ENCODE measurements around the gene DHFR. TPM values are rescaled to one million over a fixed set of nuclear protein-coding genes. Genes with fewer than 3 reads are reported as not detected.
A peak's percentile ranks its signal among the peaks of the same experiment; 100 is the strongest.

The DHFR gene
- total RNA-seq, 1 donor from 2014 or later, result 55.1 TPM

GRCh38 chr5:80688648-80689420 lies 34.1 kb upstream of the DHFR start:
- no peak for DNase-seq (ENCODE audit: extremely low spot score, unreplicated experiment)
- Mint-ChIP-seq H3K9me3 (no peaks in the 10 kb centered on the region), H3K4me3 (no peak overlapping the region), H3K4me1 (ENCODE audit: unreplicated experiment) (no peaks in the 10 kb centered on the region), H3K27me3 (no peaks in the 10 kb centered on the region), H3K27ac (no peak overlapping the region), H3K36me3 (peaks cover 11% of the 10 kb centered on the region)
- TF ChIP-seq CTCF (conservative IDR thresholded peaks at IDR 0.05), result no peak

DNA sequence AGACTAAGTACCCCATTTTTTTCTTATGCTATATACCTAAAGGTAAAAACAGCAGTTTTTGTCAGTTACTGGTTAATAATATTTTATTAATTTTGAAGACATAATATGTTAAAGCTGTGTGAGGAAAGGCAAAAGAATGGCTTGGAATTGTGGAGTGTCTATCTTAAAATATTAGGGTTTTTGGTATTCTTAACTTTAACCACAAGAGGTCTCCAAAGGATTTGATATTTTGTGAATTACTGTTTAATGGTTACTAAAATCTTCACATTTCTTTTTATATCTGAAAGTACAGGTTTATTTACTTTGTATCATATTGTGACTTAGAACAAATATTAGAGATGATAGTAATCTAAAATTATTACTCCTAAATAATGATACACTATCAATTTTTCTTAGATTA lies 32.0 kb upstream of the DHFR start:
- Mint-ChIP-seq H3K27me3 (no peaks in the 10 kb centered on the region), H3K4me1 (ENCODE audit: unreplicated experiment) (no peaks in the 10 kb centered on the region), H3K36me3 (peaks cover 22% of the 10 kb centered on the region), H3K9me3 (no peaks in the 10 kb centered on the region), H3K27ac (no peak overlapping the region), H3K4me3 (no peak overlapping the region)
- no peak for DNase-seq (ENCODE audit: extremely low spot score, unreplicated experiment)
- TF ChIP-seq CTCF (conservative IDR thresholded peaks at IDR 0.05), result peak; percentile 76

DNA sequence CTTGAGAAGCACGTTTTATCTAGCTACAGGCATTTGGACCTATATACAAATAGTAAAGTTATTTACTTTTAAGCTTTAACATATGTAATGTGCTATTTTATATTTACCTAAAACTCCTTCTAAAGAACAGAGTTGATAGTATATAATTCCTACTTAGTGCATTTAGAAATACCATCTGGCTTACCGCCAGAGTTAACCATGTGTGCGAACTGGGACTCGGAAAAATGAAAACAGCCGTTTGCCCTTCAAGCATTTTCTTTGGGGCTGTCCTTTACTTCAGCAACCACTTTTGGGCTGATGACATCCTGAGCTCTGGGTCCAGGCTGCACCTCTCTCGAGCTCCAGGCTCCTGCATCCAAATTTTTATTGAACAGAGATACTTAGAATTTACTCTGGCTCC lies 21.9 kb upstream of the DHFR start:
- no peak overlapping the region for H3K4me3 Mint-ChIP-seq
- no peaks in the 10 kb centered on the region for H3K4me1 Mint-ChIP-seq (ENCODE audit: unreplicated experiment)
- peaks cover 27% of the 10 kb centered on the region for H3K36me3 Mint-ChIP-seq
- no peak for TF ChIP-seq CTCF (conservative IDR thresholded peaks at IDR 0.05)
- no peak overlapping the region for H3K27ac Mint-ChIP-seq
- H3K27me3 Mint-ChIP-seq, result no peaks in the 10 kb centered on the region
- no peak for DNase-seq (ENCODE audit: extremely low spot score, unreplicated experiment)
- H3K9me3 Mint-ChIP-seq, result no peaks in the 10 kb centered on the region

GRCh38 chr5:80672140-80672736 lies 17.5 kb upstream of the DHFR start:
- Mint-ChIP-seq H3K9me3 (no peaks in the 10 kb centered on the region), H3K27ac (no peak overlapping the region), H3K36me3 (peaks cover 20% of the 10 kb centered on the region), H3K27me3 (no peaks in the 10 kb centered on the region), H3K4me1 (ENCODE audit: unreplicated experiment) (no peaks in the 10 kb centered on the region), H3K4me3 (no peak overlapping the region)
- DNase-seq (ENCODE audit: extremely low spot score, unreplicated experiment), result no peak
- TF ChIP-seq CTCF (conservative IDR thresholded peaks at IDR 0.05), result peak; percentile 92

GRCh38 chr5:80668016-80668969 lies 13.5 kb upstream of the DHFR start:
- no peaks in the 10 kb centered on the region for H3K27me3 Mint-ChIP-seq
- no peak overlapping the region for H3K4me3 Mint-ChIP-seq
- DNase-seq (ENCODE audit: extremely low spot score, unreplicated experiment), result no peak
- H3K9me3 Mint-ChIP-seq, result no peaks in the 10 kb centered on the region
- no peaks in the 10 kb centered on the region for H3K4me1 Mint-ChIP-seq (ENCODE audit: unreplicated experiment)
- no peak for TF ChIP-seq CTCF (conservative IDR thresholded peaks at IDR 0.05)
- peaks cover 19% of the 10 kb centered on the region for H3K36me3 Mint-ChIP-seq
- H3K27ac Mint-ChIP-seq, result no peak overlapping the region

Measured in type B pancreatic cell (in vitro differentiated cells).